OCI-LY1 (cell line): ENCODE results near the gene C19orf44.

Source experiments
- H2AFZ ChIP-seq: fragments of 200-600 bp; sonication (generic), shearing (Covaris generic); 2 replicates; pipeline ENCODE4 v1.6.0; 2014; ENCODE audit warnings: antibody characterized with exemption, mild to moderate bottlenecking, low read length
- H3F3A ChIP-seq: fragments of 200-600 bp; sonication (generic), shearing (Covaris generic); 2 replicates; pipeline ENCODE4 v1.6.0; 2014; ENCODE audit warnings: mild to moderate bottlenecking, antibody characterized with exemption, low read length, moderate library complexity; ENCODE audit not compliant: insufficient read depth
- H3K27ac ChIP-seq: fragments of 200-600 bp; sonication (generic); 2 replicates; pipeline ENCODE4 v1.5.1; 2014; ENCODE audit warnings: low read length, mixed run types, mild to moderate bottlenecking, low read depth; ENCODE audit not compliant: poor library complexity, severe bottlenecking
- H3K27me3 ChIP-seq: fragments of 200-600 bp; sonication (generic); 2 replicates; pipeline ENCODE4 v1.6.0; 2014; ENCODE audit warnings: antibody characterized with exemption, mild to moderate bottlenecking, low read length, moderate library complexity; ENCODE audit not compliant: insufficient read depth
- H3K36me3 ChIP-seq: fragments of 200-600 bp; sonication (generic); 2 replicates; pipeline ENCODE4 v1.6.1; 2014; ENCODE audit warnings: mild to moderate bottlenecking, antibody characterized with exemption, low read length, moderate library complexity, mixed read lengths; ENCODE audit not compliant: insufficient read depth
- H3K4me1 ChIP-seq: fragments of 200-600 bp; sonication (generic); 2 replicates; pipeline ENCODE4 v1.5.1; 2014; ENCODE audit warnings: mild to moderate bottlenecking, low read length, moderate library complexity; ENCODE audit not compliant: insufficient read depth, severe bottlenecking
- H3K4me2 ChIP-seq: fragments of 200-600 bp; sonication (generic), shearing (Covaris generic); 2 replicates; pipeline ENCODE4 v1.6.1; 2014; ENCODE audit warnings: low read length
- H3K4me3 ChIP-seq: fragments of 200-600 bp; sonication (generic); 2 replicates; pipeline ENCODE4 v1.5.1; 2014; ENCODE audit warnings: low read length, low read depth, mild to moderate bottlenecking, mixed read lengths; ENCODE audit not compliant: poor library complexity, severe bottlenecking
- H3K79me2 ChIP-seq: fragments of 200-600 bp; shearing (Covaris generic); 2 replicates; pipeline ENCODE4 v1.6.1; 2016; ENCODE audit warnings: mixed run types, low read length, mixed read lengths; ENCODE audit not compliant: insufficient read depth
- H3K9ac ChIP-seq: fragments of 200-600 bp; sonication (generic), shearing (Covaris generic); 2 replicates; pipeline ENCODE4 v1.6.1; 2014; ENCODE audit warnings: mild to moderate bottlenecking, low read length, mixed read lengths
- H3K9me2 ChIP-seq: fragments of 200-600 bp; sonication (generic), shearing (Covaris generic); 2 replicates; pipeline ENCODE4 v1.6.1; 2014; ENCODE audit warnings: low read depth, mild to moderate bottlenecking, low read length, mixed read lengths
- H3K9me3 ChIP-seq: fragments of 200-600 bp; shearing (Covaris generic); 2 replicates; pipeline ENCODE4 v1.6.1; 2014; ENCODE audit warnings: low read length, mixed read lengths
- H4K20me1 ChIP-seq: fragments of 200-600 bp; sonication (generic), shearing (Covaris generic); 2 replicates; pipeline ENCODE4 v1.6.0; 2016; ENCODE audit warnings: mild to moderate bottlenecking, low read length; ENCODE audit not compliant: insufficient read depth
- EZH2 ChIP-seq: fragments of 200-600 bp; sonication (generic), shearing (Covaris generic); IDR thresholded peaks from 2 replicates; pipeline ENCODE4 v1.8.0; 2017; ENCODE audit warnings: borderline replicate concordance, mixed run types, mild to moderate bottlenecking, antibody characterized with exemption, low read length, moderate library complexity, mixed read lengths
- TF ChIP-seq, protein P1 (sequence below): fragments of 200-600 bp; sonication (generic), shearing (Covaris generic); IDR thresholded peaks from 2 replicates; pipeline ENCODE4 v1.5.1; 2017; ENCODE audit warnings: mild to moderate bottlenecking, antibody characterized with exemption, low read length, moderate library complexity, mixed read lengths

C19orf44 gene

DNA sequence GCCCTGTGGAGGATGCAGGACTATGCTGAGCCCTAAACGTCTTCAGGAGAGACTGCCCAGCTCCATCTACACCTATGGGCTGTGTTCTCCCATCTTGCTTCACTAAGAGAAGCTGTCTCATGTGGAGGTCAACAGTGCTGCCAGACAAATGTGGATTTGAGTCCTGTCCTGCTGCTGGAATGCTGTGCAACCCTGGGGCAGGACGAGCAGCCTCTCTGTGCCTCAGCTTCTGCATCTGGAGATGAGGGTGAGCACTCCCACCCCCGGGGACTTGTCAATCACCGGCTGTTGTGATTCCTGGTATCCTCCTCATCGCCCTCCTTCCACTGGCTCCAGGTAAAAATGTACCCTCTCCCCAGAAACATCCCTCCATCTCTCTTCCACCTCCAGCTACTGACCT, 40.7 kb upstream of the C19orf44 start:
- no peaks in the 10 kb centered on the region for H3K9me2 ChIP-seq
- H3K27me3 ChIP-seq, result no peaks in the 10 kb centered on the region
- no peaks in the 10 kb centered on the region for H3K36me3 ChIP-seq
- no peaks in the 10 kb centered on the region for H3K9me3 ChIP-seq
- H3F3A ChIP-seq, result no peaks in the 10 kb centered on the region
- no peak overlapping the region for H3K4me2 ChIP-seq
- H3K4me3 ChIP-seq, result no peak overlapping the region
- H3K4me1 ChIP-seq, result peaks cover 65% of the 10 kb centered on the region
- peaks cover 84% of the 10 kb centered on the region for H3K79me2 ChIP-seq
- no peak overlapping the region for H2AFZ ChIP-seq
- no peaks in the 10 kb centered on the region for H4K20me1 ChIP-seq
- TF ChIP-seq EZH2, result no peak
- TF ChIP-seq, protein P1, sequence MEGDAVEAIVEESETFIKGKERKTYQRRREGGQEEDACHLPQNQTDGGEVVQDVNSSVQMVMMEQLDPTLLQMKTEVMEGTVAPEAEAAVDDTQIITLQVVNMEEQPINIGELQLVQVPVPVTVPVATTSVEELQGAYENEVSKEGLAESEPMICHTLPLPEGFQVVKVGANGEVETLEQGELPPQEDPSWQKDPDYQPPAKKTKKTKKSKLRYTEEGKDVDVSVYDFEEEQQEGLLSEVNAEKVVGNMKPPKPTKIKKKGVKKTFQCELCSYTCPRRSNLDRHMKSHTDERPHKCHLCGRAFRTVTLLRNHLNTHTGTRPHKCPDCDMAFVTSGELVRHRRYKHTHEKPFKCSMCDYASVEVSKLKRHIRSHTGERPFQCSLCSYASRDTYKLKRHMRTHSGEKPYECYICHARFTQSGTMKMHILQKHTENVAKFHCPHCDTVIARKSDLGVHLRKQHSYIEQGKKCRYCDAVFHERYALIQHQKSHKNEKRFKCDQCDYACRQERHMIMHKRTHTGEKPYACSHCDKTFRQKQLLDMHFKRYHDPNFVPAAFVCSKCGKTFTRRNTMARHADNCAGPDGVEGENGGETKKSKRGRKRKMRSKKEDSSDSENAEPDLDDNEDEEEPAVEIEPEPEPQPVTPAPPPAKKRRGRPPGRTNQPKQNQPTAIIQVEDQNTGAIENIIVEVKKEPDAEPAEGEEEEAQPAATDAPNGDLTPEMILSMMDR, result no peak
- no peak overlapping the region for H3K9ac ChIP-seq
- H3K27ac ChIP-seq, result peak overlapping the region; percentile 59

DNA sequence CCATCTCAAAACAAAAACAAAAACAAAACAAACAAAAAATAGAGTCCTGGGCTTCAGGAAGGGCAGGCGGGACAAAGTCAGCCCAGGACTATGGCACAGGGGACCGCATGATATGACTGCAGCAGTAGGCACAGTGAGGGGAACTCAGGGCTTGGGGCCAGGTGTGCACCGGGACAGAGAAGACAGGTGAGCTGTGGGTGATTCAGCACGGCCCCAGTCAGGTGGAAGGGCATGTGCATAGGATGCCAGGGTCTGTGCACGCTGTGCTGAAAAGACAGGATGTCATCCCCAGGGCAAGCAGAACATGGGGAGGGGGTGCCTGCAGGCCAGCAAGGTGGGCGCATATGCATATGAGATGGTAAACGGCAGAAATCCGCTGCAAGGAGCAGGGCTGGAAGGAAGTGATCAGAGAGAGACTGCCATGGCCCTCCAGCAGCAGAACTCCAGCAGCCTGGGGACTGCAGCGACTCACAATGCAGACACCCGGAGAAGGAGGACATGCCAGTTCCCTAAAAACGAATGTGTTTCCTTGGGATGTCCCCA, 39.5 kb upstream of the C19orf44 start:
- Histone ChIP-seq H3K4me1 (peaks cover 71% of the 10 kb centered on the region), H3K27me3 (no peaks in the 10 kb centered on the region), H3K36me3 (no peaks in the 10 kb centered on the region), H3K27ac (peak overlapping the region; percentile 77), H3K4me2 (peak overlapping the region; percentile 74; the same call in 1 of the 2 replicates), H3K9me2 (no peaks in the 10 kb centered on the region), H3F3A (no peaks in the 10 kb centered on the region), H3K4me3 (no peak overlapping the region), H2AFZ (no peak overlapping the region), H3K9me3 (no peaks in the 10 kb centered on the region), H4K20me1 (no peaks in the 10 kb centered on the region), H3K9ac (no peak overlapping the region; the same call in 1 of the 2 replicates), H3K79me2 (peaks cover 87% of the 10 kb centered on the region)
- no peak for TF ChIP-seq EZH2
- TF ChIP-seq, protein P1, result no peak

DNA sequence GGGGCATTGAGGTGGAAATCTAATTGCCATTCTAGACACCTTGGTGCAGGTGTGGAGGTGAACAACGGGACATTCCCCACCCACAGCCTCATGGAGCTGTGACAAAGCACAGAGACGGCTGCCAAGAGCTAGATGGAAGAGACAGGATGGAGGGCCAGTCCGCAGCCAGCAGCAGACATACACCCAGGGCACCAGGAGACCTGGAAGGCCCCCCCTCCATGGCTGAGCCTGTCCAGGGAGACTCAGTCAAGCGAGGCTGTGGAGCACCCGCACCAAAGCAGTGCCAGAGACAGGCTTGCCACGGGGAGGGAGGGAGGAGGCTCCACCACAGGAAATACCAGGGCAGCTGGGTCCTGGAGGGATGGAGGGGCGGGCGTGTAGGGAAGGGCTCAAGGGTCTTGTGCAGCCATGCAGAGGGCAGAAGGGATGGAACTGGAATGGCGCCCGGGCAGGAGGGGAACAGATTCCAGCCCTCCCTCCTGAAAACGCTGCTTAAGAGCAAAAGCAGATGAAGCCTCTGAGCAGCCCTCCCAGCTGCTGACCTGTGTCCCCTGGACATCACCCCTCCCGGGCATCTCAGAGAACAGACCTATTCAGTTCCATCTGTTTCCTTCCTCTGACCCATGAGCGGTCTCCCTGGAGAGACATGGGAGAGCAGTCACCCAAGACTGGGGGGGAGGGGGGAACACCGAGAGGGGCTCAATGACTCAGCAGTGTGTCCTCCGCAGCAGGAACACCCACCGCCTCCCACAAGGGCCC, 38.8 kb upstream of the C19orf44 start:
- no peaks in the 10 kb centered on the region for H3K9me2 ChIP-seq
- peak overlapping the region; percentile 77 for H3K27ac ChIP-seq
- peaks cover 73% of the 10 kb centered on the region for H3K4me1 ChIP-seq
- peaks cover 92% of the 10 kb centered on the region for H3K79me2 ChIP-seq
- TF ChIP-seq, protein P1, result no peak
- TF ChIP-seq EZH2, result no peak
- peak overlapping the region; percentile 74 for H3K4me2 ChIP-seq
- no peaks in the 10 kb centered on the region for H3K27me3 ChIP-seq
- no peaks in the 10 kb centered on the region for H3K36me3 ChIP-seq
- peak overlapping the region; percentile 57; the same call in 1 of the 2 replicates for H3K9ac ChIP-seq
- peak overlapping the region; percentile 36 for H3K4me3 ChIP-seq
- no peaks in the 10 kb centered on the region for H3F3A ChIP-seq
- no peaks in the 10 kb centered on the region for H4K20me1 ChIP-seq
- H2AFZ ChIP-seq, result no peak overlapping the region
- H3K9me3 ChIP-seq, result no peaks in the 10 kb centered on the region
